NB4 (cell line): ENCODE results near the gene CALHM2.

Experiments used
- DNase-seq: peaks from one replicate; pipeline ENCODE4 v3.0.0; 2010; ENCODE audit warnings: low read depth
- H3K4me3 ChIP-seq: one replicate; pipeline ENCODE4 v1.5.1; 2011; ENCODE audit warnings: mild to moderate bottlenecking, low read depth, low read length, moderate library complexity
- CTCF ChIP-seq: IDR thresholded peaks from one replicate; pipeline ENCODE4 v1.5.1; 2012; ENCODE audit warnings: low read depth, low read length
- MAX ChIP-seq: IDR thresholded peaks from 2 replicates; pipeline ENCODE4 v1.6.1; 2011; ENCODE audit warnings: low read depth, low read length
- MYC ChIP-seq: IDR thresholded peaks from 2 replicates; pipeline ENCODE4 v1.6.1; 2011; ENCODE audit warnings: low read depth, low read length
- POLR2A ChIP-seq: IDR thresholded peaks from 2 replicates; pipeline ENCODE4 v1.6.1; 2011; ENCODE audit warnings: mild to moderate bottlenecking; ENCODE audit not compliant: insufficient read length; ENCODE audit errors: extremely low read depth

Gene CALHM2

GRCh38 chr10:103451091-103451813 lies 918 bp downstream of the CALHM2 start:
- no peak for DNase-seq
- H3K4me3 ChIP-seq = no peak overlapping the region
- TF ChIP-seq POLR2A (no peak), CTCF (no peak), MAX (no peak), MYC (no peak)

- no peak for DNase-seq
- TF ChIP-seq CTCF = no peak
- TF ChIP-seq POLR2A = no peak
- no peak for TF ChIP-seq MAX
- TF ChIP-seq MYC = no peak
- no peak overlapping the region for H3K4me3 ChIP-seq
These were observed 1.9 kb downstream of the CALHM2 start for GRCh38 chr10:103450201-103450695.

GRCh38 chr10:103449208-103450144 lies 2.7 kb downstream of the CALHM2 start:
- TF ChIP-seq CTCF (no peak), MYC (no peak), MAX (no peak), POLR2A (no peak)
- no peak for DNase-seq
- no peak overlapping the region for H3K4me3 ChIP-seq

GRCh38 chr10:103448746-103449145 lies 3.4 kb downstream of the CALHM2 start:
- H3K4me3 ChIP-seq = no peak overlapping the region
- DNase-seq = no peak
- TF ChIP-seq MYC (no peak), MAX (no peak), CTCF (no peak), POLR2A (no peak)

GRCh38 chr10:103447187-103447586 lies 5.0 kb downstream of the CALHM2 start:
- TF ChIP-seq MYC = no peak
- TF ChIP-seq CTCF = no peak
- TF ChIP-seq MAX = no peak
- no peak for TF ChIP-seq POLR2A
- no peak for DNase-seq

More at GRCh38 chr10:103447187-103447586, 5.0 kb downstream of the CALHM2 start:
- no peak overlapping the region for H3K4me3 ChIP-seq
